ENCODE measurements around the gene NLRP13.
"Not testable (repeated sequence)": the region's sequence is repeated elsewhere in the genome, so short reads cannot be mapped to it uniquely, and the experiment has no call there.

The NLRP13 gene, protein sequence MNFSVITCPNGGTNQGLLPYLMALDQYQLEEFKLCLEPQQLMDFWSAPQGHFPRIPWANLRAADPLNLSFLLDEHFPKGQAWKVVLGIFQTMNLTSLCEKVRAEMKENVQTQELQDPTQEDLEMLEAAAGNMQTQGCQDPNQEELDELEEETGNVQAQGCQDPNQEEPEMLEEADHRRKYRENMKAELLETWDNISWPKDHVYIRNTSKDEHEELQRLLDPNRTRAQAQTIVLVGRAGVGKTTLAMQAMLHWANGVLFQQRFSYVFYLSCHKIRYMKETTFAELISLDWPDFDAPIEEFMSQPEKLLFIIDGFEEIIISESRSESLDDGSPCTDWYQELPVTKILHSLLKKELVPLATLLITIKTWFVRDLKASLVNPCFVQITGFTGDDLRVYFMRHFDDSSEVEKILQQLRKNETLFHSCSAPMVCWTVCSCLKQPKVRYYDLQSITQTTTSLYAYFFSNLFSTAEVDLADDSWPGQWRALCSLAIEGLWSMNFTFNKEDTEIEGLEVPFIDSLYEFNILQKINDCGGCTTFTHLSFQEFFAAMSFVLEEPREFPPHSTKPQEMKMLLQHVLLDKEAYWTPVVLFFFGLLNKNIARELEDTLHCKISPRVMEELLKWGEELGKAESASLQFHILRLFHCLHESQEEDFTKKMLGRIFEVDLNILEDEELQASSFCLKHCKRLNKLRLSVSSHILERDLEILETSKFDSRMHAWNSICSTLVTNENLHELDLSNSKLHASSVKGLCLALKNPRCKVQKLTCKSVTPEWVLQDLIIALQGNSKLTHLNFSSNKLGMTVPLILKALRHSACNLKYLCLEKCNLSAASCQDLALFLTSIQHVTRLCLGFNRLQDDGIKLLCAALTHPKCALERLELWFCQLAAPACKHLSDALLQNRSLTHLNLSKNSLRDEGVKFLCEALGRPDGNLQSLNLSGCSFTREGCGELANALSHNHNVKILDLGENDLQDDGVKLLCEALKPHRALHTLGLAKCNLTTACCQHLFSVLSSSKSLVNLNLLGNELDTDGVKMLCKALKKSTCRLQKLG

DNA sequence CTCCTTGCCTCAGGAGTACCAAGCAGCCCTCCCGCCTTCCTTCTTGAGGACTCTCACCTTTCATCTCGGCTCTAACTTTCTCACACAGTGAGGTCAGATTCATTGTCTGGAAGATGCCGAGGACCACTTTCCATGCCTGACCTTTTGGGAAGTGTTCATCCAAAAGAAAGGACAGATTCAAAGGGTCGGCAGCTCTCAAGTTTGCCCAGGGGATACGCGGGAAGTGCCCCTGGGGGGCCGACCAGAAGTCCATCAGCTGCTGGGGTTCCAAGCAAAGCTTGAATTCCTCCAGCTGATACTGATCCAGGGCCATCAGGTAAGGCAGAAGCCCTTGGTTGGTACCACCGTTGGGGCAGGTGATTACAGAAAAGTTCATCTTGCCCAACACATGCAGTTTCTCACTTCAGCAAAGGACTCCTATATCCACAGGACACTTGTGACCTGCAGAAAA is at the start of gene NLRP13:
TSS of gene NLRP13 (minus strand) at position 401 of the 451 bp plus-strand sequence. CDS start at position 376, 25 bp downstream.
- TF ChIP-seq POLR2A (IDR thresholded peaks at IDR 0.05; ENCODE audit: low read depth, low read length), result no peak
- no peak for DNase-seq (ENCODE audit: insufficient read length, low spot score)
- no peak for FAIRE-seq

DNA sequence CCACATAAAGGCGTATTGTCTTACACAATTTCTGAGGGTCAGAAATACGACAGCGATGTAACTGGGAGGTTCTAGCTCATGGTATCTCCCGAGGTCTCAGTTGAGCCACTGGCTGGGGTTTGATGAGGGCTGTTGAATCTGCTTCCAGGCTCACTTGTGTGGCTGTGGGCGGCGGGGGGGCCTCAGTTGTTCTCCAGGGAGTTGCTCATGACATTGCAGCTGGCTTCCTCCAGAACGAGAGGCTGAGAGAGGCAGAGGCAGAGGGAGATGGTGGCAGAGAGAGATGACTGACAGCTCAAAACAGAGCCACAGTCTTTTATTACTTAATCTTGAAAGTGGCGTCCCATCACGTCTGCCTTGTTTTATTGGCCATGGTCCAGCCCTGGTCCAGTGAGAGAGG is 48.3 kb upstream of the NLRP13 start:
- FAIRE-seq, result no peak
- no peak for DNase-seq (ENCODE audit: insufficient read length, low spot score)
- TF ChIP-seq POLR2A (IDR thresholded peaks at IDR 0.05; ENCODE audit: low read depth, low read length), result no peak

DNA sequence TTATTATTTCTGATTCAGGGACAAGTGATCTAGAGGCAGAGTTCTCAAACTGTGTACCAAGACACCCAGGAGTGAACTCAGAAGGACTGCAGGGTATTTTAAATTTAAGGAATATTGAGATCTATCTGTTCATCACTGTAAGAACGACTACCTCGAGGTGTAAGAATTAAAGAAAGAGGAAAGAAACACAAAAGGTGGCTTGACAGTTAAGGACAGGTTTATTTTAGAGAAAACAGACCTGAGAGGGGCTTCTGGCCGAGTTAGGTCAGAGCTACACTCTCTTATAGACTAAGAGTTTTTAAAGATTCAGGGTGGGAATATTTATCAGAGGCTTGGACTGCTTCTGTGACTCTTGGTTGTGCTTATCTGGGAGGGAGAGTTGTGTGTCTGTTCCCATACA is 41.8 kb upstream of the NLRP13 start:
- no peak for TF ChIP-seq POLR2A (IDR thresholded peaks at IDR 0.05; ENCODE audit: low read depth, low read length)
- FAIRE-seq, result no peak
- DNase-seq (ENCODE audit: insufficient read length, low spot score), result no peak

DNA sequence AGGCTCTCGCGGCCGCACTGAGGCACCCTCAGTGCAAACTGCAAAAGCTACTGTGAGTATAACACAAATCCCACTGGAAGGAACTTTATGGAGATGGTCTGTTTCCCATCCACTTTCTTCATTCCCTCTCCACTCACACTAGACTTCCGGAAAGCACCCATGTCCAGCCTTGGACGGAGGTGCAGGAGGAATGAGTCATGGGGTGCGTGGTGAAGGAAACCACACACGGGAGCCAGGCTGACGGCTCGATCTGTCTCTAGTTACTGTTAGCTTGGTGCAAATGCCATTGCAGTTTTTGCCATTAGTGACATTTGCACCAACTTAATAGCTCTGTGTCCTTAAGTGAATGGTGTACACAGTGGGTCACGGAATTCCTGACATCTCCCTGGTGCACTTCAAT is 30.1 kb upstream of the NLRP13 start:
- TF ChIP-seq POLR2A (IDR thresholded peaks at IDR 0.05; ENCODE audit: low read depth, low read length), result no peak
- FAIRE-seq (peak; percentile 15), DNase-seq (ENCODE audit: insufficient read length, low spot score) (peak; percentile 91)

DNA sequence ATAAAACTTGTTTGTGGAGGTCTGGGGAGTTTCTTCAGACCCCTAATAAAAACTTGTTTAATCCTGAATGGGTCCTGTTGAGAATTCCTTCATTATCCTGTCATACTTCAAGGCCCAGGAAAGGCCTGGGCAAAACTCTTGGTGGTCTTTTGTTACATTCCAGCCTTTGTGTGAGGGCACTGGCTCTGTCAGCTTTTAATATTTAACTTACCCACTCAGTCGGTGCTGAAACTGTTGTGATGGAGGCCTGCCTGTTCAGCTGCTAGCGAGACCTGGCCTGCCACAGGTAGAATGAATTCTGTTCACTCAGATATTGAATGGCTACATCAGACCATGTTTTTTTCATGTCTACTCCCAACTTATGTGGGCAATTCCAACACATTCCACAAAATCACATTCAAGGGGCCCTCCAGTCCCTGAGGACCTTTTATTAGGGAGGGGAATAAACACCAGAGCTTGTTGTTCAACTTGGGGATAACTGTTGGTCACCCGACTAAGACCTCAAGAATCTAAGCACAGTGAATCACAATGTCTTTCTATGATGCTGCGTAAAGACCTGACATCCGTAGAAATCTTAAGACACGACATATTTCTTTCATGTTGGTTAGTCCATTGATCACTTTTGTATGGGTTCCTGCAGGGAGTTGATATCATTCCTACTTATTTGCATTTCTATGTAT is 28.0 kb upstream of the NLRP13 start:
- DNase-seq (ENCODE audit: insufficient read length, low spot score) (no peak), FAIRE-seq (no peak)
- no peak for TF ChIP-seq POLR2A (IDR thresholded peaks at IDR 0.05; ENCODE audit: low read depth, low read length)

DNA sequence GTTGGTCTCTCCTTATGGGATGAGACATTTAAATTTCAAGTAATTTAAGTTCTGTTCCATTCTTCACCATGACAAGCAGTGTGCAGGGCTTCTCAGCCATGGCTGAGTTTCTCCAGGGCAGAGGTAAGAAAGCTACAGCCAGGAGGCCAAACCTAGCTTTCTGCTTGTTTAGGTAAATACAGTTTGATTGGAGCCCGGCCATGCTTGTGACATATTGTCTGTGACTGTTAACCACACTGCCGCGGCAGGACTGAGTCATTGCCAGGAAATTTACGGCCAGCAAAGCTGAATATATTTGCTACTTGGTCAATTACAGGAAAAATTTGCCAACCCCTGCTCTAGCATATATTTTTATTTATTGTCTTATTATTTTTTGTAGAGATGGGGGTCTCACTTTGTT is 26.2 kb upstream of the NLRP13 start:
- peak; percentile 75 for DNase-seq (ENCODE audit: insufficient read length, low spot score)
- no peak for TF ChIP-seq POLR2A (IDR thresholded peaks at IDR 0.05; ENCODE audit: low read depth, low read length)
- no peak for FAIRE-seq

DNA sequence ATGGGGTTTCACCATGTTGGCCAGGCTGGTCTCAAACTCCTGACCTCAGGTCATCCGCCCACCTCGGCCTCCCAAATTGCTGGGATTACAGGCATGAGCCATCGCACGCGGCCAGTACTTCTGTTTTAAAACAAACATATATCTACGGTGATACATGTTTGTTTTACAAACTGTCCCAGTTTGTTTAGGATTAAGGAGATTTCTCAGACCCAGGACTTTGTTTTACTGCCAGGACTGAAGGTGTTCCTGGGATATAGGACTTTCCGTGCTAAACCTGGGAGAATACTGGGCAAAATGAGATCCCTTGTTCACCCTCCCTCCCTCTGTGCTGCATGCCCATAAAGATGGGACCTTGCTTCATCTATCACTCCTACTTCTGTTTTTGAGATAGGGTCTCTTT is 24.3 kb upstream of the NLRP13 start:
- no peak for TF ChIP-seq POLR2A (IDR thresholded peaks at IDR 0.05; ENCODE audit: low read depth, low read length)
- no peak for FAIRE-seq
- DNase-seq (ENCODE audit: insufficient read length, low spot score), result no peak

DNA sequence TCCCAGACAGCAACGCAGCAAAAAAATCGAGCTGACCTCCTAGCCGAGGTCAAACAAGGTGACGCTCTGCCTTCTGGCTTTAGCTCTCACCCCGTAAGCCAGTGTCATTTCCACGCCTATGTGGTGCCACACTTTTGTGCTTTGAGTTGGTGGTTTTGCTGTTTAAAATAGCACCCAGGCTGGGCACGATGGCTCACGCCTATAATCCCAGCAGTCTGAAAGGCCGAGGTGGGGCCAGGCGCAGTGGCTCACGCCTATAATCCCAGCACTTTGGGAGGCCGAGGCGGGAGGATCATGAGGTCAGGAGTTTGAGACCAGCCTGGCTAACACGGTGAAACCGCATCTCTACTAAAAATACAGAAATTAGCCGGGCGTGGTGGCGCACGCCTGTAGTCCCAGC is 18.4 kb upstream of the NLRP13 start:
- not testable (repeated sequence) for DNase-seq (ENCODE audit: insufficient read length, low spot score); FAIRE-seq

DNA sequence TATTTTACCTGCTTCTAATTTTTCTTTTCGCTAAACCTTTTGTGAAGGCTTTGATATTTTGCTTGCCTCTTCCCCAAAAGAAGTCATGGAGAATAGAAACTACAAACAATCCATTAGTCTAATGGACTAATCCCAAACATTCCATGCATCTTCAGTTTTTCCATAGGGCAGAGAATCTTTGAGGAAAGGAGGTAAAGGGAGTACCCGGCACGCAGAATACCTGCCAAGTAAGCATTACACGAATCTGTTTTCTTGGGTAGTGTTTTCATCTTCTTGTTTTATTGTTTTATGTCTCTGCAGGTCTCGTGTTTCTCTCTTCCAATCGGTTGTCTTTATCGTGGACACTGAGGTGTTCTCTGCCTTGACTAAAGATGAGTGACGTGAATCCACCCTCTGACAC is 15.4 kb upstream of the NLRP13 start, which contains the start of gene NLRP8:
TSS of gene NLRP8 (plus strand) at position 301 of the 400 bp plus-strand sequence.
- DNase-seq (ENCODE audit: insufficient read length, low spot score) (no peak), FAIRE-seq (no peak)
- TF ChIP-seq POLR2A (IDR thresholded peaks at IDR 0.05; ENCODE audit: low read depth, low read length), result no peak

DNA sequence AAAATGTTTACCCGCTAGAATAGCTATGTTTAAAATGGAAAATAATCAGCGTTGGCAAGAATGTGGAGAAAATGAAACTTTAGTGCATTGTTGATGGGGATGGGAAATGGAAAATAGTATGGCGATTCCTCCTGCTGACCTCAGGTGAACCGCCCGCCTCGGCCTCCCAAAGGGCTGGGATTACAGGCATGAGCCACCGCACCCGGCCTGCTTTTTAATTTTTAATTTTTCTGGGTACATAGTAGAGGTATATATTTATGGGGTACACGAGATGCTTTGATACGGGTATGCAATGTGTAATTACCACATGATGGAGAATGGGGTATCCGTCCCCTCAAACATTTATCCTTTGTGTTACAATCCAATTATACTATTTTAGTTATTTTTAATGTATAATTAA is 8.2 kb upstream of the NLRP13 start:
- TF ChIP-seq POLR2A (IDR thresholded peaks at IDR 0.05; ENCODE audit: low read depth, low read length), result no peak
- FAIRE-seq (no peak), DNase-seq (ENCODE audit: insufficient read length, low spot score) (no peak)

DNA sequence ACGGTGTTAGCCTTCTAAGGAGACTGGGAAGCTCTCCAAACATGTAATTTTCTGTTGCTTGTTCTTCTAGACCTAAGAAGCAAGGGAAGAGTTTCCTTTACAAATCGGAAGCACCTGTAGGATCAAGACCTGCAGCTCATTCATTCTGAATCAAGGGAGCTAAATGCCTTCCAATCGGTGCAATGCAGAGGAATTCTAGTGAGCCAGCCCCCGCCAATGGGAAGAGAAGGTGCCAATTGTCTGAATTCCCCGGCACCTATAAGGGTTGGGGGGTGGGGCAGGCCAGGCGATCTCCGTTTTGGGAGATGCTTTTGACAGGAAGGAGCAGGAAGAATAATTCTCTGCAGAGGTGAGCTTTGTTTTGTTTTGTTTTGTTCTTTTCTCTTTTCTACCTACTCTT is 7.1 kb upstream of the NLRP13 start:
- DNase-seq (ENCODE audit: insufficient read length, low spot score), result no peak
- no peak for FAIRE-seq
- no peak for TF ChIP-seq POLR2A (IDR thresholded peaks at IDR 0.05; ENCODE audit: low read depth, low read length)

DNA sequence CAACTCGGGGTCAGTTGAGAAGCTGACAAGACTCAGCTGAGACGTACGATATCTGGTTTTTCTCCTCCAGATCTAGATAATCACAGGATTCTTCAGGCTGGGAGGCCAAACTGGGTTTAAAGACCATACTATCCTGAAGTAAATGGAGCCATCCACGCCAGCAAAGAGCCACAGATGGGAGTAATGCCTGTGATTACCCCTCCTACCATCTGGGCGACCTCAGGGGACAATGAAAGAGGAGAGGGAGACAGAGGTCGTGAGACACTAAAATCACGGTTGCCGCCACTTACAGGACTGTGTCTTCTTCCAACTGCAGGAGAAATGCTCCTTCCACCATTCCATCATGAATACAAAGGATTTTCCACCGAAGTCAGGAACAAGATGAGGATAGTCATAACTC is 3.1 kb upstream of the NLRP13 start:
- FAIRE-seq, result no peak
- DNase-seq (ENCODE audit: insufficient read length, low spot score), result no peak
- no peak for TF ChIP-seq POLR2A (IDR thresholded peaks at IDR 0.05; ENCODE audit: low read depth, low read length)

DNA sequence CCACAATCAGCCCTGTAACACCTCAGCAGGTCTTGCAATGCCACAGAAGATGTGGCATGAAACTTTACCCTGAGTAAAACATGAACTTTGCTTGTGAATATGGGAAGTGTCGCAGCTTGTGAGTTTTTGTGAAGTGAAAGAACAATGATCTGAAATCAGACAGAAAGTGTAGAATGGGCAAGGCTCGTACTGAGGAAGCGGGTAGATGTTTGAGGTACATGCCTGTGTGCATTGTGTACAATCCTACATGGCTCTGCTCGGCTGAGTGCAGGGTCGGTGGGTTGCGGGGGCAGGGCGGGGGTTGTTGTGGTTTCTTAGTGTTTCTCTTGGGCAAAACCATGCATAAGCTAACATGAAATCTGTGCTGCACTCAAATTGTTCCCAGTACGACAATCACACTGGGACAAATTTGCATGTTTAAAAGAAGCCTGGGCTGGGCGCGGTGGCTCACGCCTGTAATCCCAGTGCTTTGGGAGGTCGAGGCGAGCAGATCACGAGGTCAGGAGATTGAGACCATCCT is 1.1 kb downstream of the NLRP13 start:
- TF ChIP-seq POLR2A (IDR thresholded peaks at IDR 0.05; ENCODE audit: low read depth, low read length), result no peak

DNA sequence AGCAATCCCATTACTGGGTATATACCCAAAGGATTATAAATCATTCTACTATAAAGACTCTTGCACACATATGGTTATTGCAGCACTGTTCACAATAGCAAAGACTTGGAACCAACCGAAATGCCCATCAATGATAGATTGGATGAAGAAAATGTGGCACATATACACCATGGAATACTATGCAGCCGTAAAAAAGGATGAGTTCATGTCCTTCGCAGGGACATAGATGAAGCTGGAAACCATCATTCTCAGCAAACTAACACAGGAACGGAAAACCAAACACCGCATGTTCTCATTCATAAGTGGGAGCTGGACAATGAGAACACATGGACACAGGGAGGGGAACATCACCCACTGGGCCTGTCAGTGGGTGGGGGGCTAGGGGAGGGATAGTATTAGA is 2.9 kb downstream of the NLRP13 start:
- FAIRE-seq; DNase-seq (ENCODE audit: insufficient read length, low spot score): not testable (repeated sequence)

More for the DNA sequence above, 1.1 kb downstream of the NLRP13 start:
- FAIRE-seq (no peak), DNase-seq (ENCODE audit: insufficient read length, low spot score) (no peak)
